GM12892 (cell line): Measurements from ENCODE around the gene SGCD.

Experiments
- POLR2A ChIP-seq: IDR thresholded peaks from 2 replicates; pipeline ENCODE4 v1.6.1; 2011; ENCODE audit warnings: low read depth, low read length, control low read depth
- TAF1 ChIP-seq: IDR thresholded peaks from 2 replicates; pipeline ENCODE4 v1.6.1; 2011; ENCODE audit warnings: low read depth, mild to moderate bottlenecking, control low read depth, low read length, borderline replicate concordance

DNA sequence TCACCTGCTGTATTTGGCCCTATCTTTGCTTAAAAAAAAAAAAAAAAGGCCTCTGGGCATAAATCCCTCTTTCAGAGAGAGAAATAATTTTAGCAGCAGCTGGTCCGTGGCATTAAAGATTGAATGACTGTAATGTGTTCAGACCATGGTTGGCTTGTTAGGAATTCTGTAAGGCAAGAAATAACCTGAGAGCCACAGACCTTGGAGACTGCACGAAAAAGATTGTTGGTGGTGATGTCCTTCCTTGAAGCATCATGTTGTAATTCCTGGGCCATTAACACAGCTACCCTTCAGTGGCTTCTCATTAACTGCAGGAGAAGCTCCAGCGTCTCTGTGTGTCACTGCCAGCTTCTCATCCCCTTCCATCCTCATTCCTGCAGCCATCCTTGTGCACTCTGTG lies 79.0 kb downstream of the SGCD start:
- TF ChIP-seq TAF1 (no peak), POLR2A (no peak)
